Measurements from ENCODE around the gene TEX50.

DNA sequence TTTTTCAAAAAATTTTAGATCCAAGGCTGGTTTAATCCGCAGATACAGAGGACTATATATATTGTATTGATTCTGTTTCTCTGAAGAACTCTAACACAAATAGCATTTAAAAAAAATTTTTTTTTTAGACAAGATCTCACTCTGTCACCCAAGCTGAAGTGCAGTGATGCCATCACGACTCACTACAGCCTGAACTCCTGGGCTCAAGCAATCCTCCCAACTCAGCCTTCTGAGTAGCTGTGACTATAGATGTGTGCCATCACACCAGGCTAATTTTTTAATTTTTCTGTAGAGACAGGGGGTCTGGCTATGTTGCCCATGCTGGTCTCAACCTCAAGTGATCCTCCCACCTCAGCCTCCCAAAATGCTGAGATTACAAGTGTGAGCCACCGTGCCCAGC lies 31.5 kb downstream of the TEX50 start:
- TF ChIP-seq, protein P1, sequence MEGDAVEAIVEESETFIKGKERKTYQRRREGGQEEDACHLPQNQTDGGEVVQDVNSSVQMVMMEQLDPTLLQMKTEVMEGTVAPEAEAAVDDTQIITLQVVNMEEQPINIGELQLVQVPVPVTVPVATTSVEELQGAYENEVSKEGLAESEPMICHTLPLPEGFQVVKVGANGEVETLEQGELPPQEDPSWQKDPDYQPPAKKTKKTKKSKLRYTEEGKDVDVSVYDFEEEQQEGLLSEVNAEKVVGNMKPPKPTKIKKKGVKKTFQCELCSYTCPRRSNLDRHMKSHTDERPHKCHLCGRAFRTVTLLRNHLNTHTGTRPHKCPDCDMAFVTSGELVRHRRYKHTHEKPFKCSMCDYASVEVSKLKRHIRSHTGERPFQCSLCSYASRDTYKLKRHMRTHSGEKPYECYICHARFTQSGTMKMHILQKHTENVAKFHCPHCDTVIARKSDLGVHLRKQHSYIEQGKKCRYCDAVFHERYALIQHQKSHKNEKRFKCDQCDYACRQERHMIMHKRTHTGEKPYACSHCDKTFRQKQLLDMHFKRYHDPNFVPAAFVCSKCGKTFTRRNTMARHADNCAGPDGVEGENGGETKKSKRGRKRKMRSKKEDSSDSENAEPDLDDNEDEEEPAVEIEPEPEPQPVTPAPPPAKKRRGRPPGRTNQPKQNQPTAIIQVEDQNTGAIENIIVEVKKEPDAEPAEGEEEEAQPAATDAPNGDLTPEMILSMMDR (IDR thresholded peaks at IDR 0.05) = no peak
- no peak for TF ChIP-seq POLR2AphosphoS5 (IDR thresholded peaks at IDR 0.05)
- no peak for TF ChIP-seq POLR2A (IDR thresholded peaks at IDR 0.05)

Data from breast epithelium (tissue), 3 donors.